Measurements from ENCODE around the gene OSBPL8. TPM values are rescaled to one million over a fixed set of nuclear protein-coding genes. Genes with fewer than 3 reads are reported as not detected.

OSBPL8 gene
- total and polyA plus RNA-seq, 10 of the 15 experiments (the other 5 are each of a cell fraction or from before 2014, with no cell fraction given) = 10.4 to 58.0 (median 32.0) TPM

- ATAC-seq (no peak), FAIRE-seq (no peak), DNase-seq (ENCODE audit: low read depth, low spot score) (no peak)
- Histone ChIP-seq H4K20me1 (ENCODE audit: control insufficient read depth, insufficient read depth) (no peaks in the 10 kb centered on the region), H3K9me3 (replicated peaks; ENCODE audit: control insufficient read depth, insufficient read depth, low read length) (no peaks in the 10 kb centered on the region), H3K36me3 (ENCODE audit: control insufficient read depth in 2 of 2, insufficient read depth in 2 of 2, low read length in 1 of 2) (0 out of 4 replicates have a peak, but pooled peaks cover 0 to 3% of the 10 kb centered on the region in 2 experiments), H2AFZ (ENCODE audit: control insufficient read depth, low read depth, low read length) (no peak overlapping the region), H3K79me2 (ENCODE audit: control insufficient read depth, insufficient read depth, low read length) (no peaks in the 10 kb centered on the region), H3K27ac (ENCODE audit: control insufficient read depth, insufficient read depth) (no peak overlapping the region), H3K9ac (ENCODE audit: control insufficient read depth, insufficient read depth, low read length) (no peak overlapping the region), H3K4me1 (ENCODE audit: control insufficient read depth, insufficient read depth, low read length) (no peaks in the 10 kb centered on the region), H3K4me3 (no peak overlapping the region), H3K4me2 (ENCODE audit: control insufficient read depth, insufficient read depth) (no peak overlapping the region), H3K27me3 (replicated peaks in 1 of 2; ENCODE audit: control insufficient read depth in 2 of 2, insufficient read depth in 2 of 2, low read length in 1 of 2) (no peaks in the 10 kb centered on the region)
- WGBS (ENCODE audit: insufficient coverage, insufficient replicate concordance, low lambda C conversion rate, missing lambda C conversion rate) = 92% methylated on average over 2 of the region's 2 CpGs
- ChIA-PET RAD21 (ENCODE audit: unreplicated experiment) (no interaction called here), CTCF (no interaction called here), SMC1A (ENCODE audit: uncharacterized antibody, unreplicated experiment) (interaction anchor here (0.7 to 1.4 kb wide), 3 partner anchors 202 to 223 kb away, joined by 3 to 4 read pairs (median 4); no protein-coding TSS in a partner anchor), POLR2A (interaction anchor here (1.0 kb wide), 1 partner anchor 11 kb away, joined by 3 read pairs; no protein-coding TSS in a partner anchor)
- intact Hi-C loops (cut with micrococcal nuclease; ENCODE audit: unreplicated experiment) = no loop called here
- BruUV-seq (replicated peaks) = no TSS peak
- in situ Hi-C loops (cut with MboI) = no loop called here
- TF ChIP-seq SREBF1 (IDR thresholded peaks at IDR 0.05; ENCODE audit: low read length) = no peak
- no peak for TF ChIP-seq IRF3 (IDR thresholded peaks at IDR 0.05)
- TF ChIP-seq BRCA1 (IDR thresholded peaks at IDR 0.05; ENCODE audit: low read depth, low read length) = no peak
- no peak for TF ChIP-seq NFXL1 (IDR thresholded peaks at IDR 0.05; ENCODE audit: borderline replicate concordance)
- TF ChIP-seq ZBTB11 (CRISPR knock-in tag; IDR thresholded peaks at IDR 0.05) = no peak
- no peak for TF ChIP-seq NFYB (IDR thresholded peaks at IDR 0.05; ENCODE audit: insufficient read depth, low read depth, low read length)
- no peak for TF ChIP-seq ATF3 (IDR thresholded peaks at IDR 0.05; ENCODE audit: borderline replicate concordance, extremely low read depth, low read depth, low read length)
- no peak for TF ChIP-seq ZNF687 (IDR thresholded peaks at IDR 0.05)
- TF ChIP-seq, protein P1, sequence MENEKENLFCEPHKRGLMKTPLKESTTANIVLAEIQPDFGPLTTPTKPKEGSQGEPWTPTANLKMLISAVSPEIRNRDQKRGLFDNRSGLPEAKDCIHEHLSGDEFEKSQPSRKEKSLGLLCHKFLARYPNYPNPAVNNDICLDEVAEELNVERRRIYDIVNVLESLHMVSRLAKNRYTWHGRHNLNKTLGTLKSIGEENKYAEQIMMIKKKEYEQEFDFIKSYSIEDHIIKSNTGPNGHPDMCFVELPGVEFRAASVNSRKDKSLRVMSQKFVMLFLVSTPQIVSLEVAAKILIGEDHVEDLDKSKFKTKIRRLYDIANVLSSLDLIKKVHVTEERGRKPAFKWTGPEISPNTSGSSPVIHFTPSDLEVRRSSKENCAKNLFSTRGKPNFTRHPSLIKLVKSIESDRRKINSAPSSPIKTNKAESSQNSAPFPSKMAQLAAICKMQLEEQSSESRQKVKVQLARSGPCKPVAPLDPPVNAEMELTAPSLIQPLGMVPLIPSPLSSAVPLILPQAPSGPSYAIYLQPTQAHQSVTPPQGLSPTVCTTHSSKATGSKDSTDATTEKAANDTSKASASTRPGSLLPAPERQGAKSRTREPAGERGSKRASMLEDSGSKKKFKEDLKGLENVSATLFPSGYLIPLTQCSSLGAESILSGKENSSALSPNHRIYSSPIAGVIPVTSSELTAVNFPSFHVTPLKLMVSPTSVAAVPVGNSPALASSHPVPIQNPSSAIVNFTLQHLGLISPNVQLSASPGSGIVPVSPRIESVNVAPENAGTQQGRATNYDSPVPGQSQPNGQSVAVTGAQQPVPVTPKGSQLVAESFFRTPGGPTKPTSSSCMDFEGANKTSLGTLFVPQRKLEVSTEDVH (IDR thresholded peaks at IDR 0.05; ENCODE audit: low read depth, partially characterized antibody) = no peak
- TF ChIP-seq TARDBP (IDR thresholded peaks at IDR 0.05; ENCODE audit: borderline replicate concordance) = no peak
- no peak for TF ChIP-seq RFX5 (IDR thresholded peaks at IDR 0.05; ENCODE audit: low read depth, low read length)
- TF ChIP-seq JUNB (IDR thresholded peaks at IDR 0.05) = no peak
- no peak for TF ChIP-seq ZSCAN29 (IDR thresholded peaks at IDR 0.05)
Observed at GRCh38 chr12:76384560-76384959, 175.0 kb downstream of the OSBPL8 start.

Measured in GM12878 (cell line).